Measurements from ENCODE around the gene GPR171. TPM values are rescaled to one million over a fixed set of nuclear protein-coding genes. Genes with fewer than 3 reads are reported as not detected.
"Not testable (repeated sequence)": the region's sequence is repeated elsewhere in the genome, so short reads cannot be mapped to it uniquely, and the experiment has no call there.

GPR171 gene
- total RNA-seq, 4 donors from 2014 or later, result 0.59 to 2.7 (median 2.1) TPM

- no peaks in the 10 kb centered on the region for H3K27me3 ChIP-seq
- peaks cover 7 to 24% (median 7%) of the 10 kb centered on the region in 3 donors for H3K4me1 ChIP-seq
- no peak overlapping the region for H3K4me3 ChIP-seq
- WGBS, 2 donors, result 76 to 85% methylated on average over 4 of the region's 4 CpGs
- DNase-seq, result no peak
- intact Hi-C loops (cut with DNase I), result no loop called here
- no peaks in the 10 kb centered on the region for H3K36me3 ChIP-seq
- H3K27ac ChIP-seq, result no peak overlapping the region
- no peaks in the 10 kb centered on the region for H3K9me3 ChIP-seq
- TF ChIP-seq CTCF (IDR thresholded peaks at IDR 0.05) (no peak), POLR2A (IDR thresholded peaks at IDR 0.05) (no peak)
These were observed 30.0 kb upstream of the GPR171 start for GRCh38 chr3:151232991-151233390.

GRCh38 chr3:151232403-151232802 is 29.4 kb upstream of the GPR171 start:
- H3K9me3 ChIP-seq; H3K4me3 ChIP-seq; H3K27ac ChIP-seq; H3K36me3 ChIP-seq; H3K27me3 ChIP-seq; intact Hi-C loops (cut with DNase I); DNase-seq: not testable (repeated sequence)
- peaks cover 9 to 30% (median 11%) of the 10 kb centered on the region in 3 donors for H3K4me1 ChIP-seq

- 20 to 33% methylated on average over 4 of the region's 4 CpGs for WGBS, 2 donors
These were observed 27.6 kb upstream of the GPR171 start for GRCh38 chr3:151230646-151231045.

GRCh38 chr3:151228666-151229040 is 25.6 kb upstream of the GPR171 start:
- WGBS, 2 donors, result 33 to 77% methylated on average over 1 of the region's 1 CpG
- peaks cover 14 to 45% (median 15%) of the 10 kb centered on the region in 3 donors for H3K4me1 ChIP-seq
- DNase-seq, result no peak
- intact Hi-C loops (cut with DNase I), result loop anchor here (5.0 kb wide), 1 partner anchor 54 kb away; no protein-coding TSS in a partner anchor
- H3K27me3 ChIP-seq, result no peaks in the 10 kb centered on the region
- TF ChIP-seq CTCF (IDR thresholded peaks at IDR 0.05), result no peak
- no peak for TF ChIP-seq POLR2A (IDR thresholded peaks at IDR 0.05)
- no peaks in the 10 kb centered on the region for H3K9me3 ChIP-seq
- H3K4me3 ChIP-seq, result no peak overlapping the region
- peak overlapping the region in 3 of 4 donors; percentile 48 to 74 (median 71) for H3K27ac ChIP-seq
- H3K36me3 ChIP-seq, result no peaks in the 10 kb centered on the region

More at GRCh38 chr3:151230646-151231045, 27.6 kb upstream of the GPR171 start:
- H3K36me3 ChIP-seq, result no peaks in the 10 kb centered on the region
- intact Hi-C loops (cut with DNase I), result no loop called here
- DNase-seq, result no peak
- peaks cover 14 to 45% (median 15%) of the 10 kb centered on the region in 3 donors for H3K4me1 ChIP-seq
- H3K27ac ChIP-seq, result peak overlapping the region in 2 of 4 donors; percentile 23 to 49
- no peak overlapping the region for H3K4me3 ChIP-seq
- no peaks in the 10 kb centered on the region for H3K9me3 ChIP-seq
- no peaks in the 10 kb centered on the region for H3K27me3 ChIP-seq
- TF ChIP-seq POLR2A (IDR thresholded peaks at IDR 0.05) (no peak), CTCF (IDR thresholded peaks at IDR 0.05) (no peak)

- WGBS, 2 donors, result 31 to 33% methylated on average over 9 of the region's 9 CpGs
- peak overlapping the region in 3 of 4 donors; percentile 48 to 74 (median 71) for H3K27ac ChIP-seq
- H3K9me3 ChIP-seq, result no peaks in the 10 kb centered on the region
- no peaks in the 10 kb centered on the region for H3K36me3 ChIP-seq
- H3K27me3 ChIP-seq, result no peaks in the 10 kb centered on the region
- peak; percentile 74 to 92 (median 86) for TF ChIP-seq CTCF (IDR thresholded peaks at IDR 0.05)
- TF ChIP-seq POLR2A (IDR thresholded peaks at IDR 0.05), result no peak
- peak overlapping the region in 1 of 4 donors; percentile 25 for H3K4me3 ChIP-seq
- peaks cover 14 to 45% (median 15%) of the 10 kb centered on the region in 3 donors for H3K4me1 ChIP-seq
- no peak for DNase-seq
- intact Hi-C loops (cut with DNase I), result loop anchor here (5.0 kb wide), 1 partner anchor 54 kb away; no protein-coding TSS in a partner anchor
These were observed 25.0 kb upstream of the GPR171 start for GRCh38 chr3:151227807-151228665.

Measured in esophagus squamous epithelium (tissue), 5 donors.